ENCODE data around the gene SPIC.
"Not testable (repeated sequence)": the region's sequence is repeated elsewhere in the genome, so short reads cannot be mapped to it uniquely, and the experiment has no call there.

SPIC gene

DNA sequence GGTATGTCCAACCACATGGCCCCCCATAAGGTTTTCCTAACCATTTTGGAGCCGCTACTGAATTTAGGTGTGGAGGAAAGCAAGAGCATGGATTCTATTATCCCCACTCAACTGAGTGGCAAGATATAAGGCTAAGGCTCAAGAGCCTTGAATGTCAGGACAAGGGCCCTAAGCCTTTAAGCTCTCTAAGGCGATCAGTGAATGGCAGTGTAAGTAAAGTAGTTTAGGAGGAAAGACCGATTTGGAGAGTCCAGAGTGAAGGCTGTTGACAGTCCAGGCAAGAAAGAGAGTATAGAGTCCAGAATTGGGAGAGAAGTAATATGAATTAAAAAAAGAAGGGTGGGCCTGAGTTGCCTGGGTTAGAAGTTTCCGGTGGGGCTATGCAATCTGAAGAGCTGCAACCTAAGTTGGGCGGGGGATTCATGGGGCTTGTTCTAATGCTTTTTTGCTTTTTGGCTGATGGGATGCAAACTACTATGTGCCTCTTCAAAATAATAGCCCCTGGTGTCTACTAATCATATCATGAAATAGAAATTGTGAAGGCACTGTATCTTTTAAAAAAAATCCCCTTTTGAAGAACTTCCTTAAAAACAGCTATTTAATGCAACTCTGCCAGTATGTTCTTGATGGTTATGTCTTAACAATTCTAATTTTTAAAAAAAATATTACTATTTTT is at the start of gene SPIC:
Gene SPIC (plus strand): TSS at position 626 of the 676 bp plus-strand sequence. CDS start 1,569 bp downstream, outside the sequence.
- DNase-seq: no peak

DNA sequence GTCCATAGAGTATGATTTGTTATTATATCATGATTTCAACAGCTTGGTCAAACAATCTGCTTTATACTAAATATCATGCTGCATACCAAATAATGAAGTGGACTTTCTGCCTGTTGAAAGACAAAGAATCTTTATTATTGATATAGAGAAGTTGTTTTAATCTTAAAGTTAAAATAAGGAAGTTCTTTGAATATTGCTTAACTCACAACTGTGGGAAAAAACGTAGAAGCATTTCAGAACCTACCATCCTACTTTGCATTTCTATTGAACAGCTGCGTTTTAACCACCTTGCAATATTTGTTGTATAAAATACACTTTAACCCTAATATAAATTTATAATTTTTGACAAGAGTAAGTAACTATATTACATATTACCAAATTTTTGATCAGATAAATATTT is 44.7 kb upstream of the SPIC start:
- DNase-seq: no peak

DNA sequence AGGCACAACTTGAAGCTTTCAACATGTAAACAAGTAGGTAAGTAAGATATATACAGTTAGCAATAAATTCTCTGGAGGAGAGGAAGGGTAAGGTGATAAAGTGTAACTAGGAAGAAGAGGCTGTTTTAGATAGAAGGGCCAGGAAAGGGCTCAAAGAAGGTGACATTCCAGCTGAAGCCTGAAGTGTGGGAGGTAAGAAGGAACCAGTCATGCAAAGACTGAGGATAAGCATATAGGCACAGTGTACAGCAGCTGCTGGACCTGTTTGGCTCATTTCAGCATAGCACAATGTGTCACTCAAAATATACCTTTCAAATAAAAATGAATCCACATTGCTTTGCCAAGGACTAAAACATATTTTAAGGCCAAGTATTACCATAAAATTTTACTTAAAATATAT is 39.0 kb upstream of the SPIC start:
- DNase-seq: no peak

GRCh38 chr12:101439236-101439635 is 35.9 kb upstream of the SPIC start:
- DNase-seq: no peak

- no peak for DNase-seq
Observed at GRCh38 chr12:101441461-101442224, 33.5 kb upstream of the SPIC start.

GRCh38 chr12:101455685-101456084 is 19.5 kb upstream of the SPIC start:
- peak; percentile 30 for DNase-seq

DNA sequence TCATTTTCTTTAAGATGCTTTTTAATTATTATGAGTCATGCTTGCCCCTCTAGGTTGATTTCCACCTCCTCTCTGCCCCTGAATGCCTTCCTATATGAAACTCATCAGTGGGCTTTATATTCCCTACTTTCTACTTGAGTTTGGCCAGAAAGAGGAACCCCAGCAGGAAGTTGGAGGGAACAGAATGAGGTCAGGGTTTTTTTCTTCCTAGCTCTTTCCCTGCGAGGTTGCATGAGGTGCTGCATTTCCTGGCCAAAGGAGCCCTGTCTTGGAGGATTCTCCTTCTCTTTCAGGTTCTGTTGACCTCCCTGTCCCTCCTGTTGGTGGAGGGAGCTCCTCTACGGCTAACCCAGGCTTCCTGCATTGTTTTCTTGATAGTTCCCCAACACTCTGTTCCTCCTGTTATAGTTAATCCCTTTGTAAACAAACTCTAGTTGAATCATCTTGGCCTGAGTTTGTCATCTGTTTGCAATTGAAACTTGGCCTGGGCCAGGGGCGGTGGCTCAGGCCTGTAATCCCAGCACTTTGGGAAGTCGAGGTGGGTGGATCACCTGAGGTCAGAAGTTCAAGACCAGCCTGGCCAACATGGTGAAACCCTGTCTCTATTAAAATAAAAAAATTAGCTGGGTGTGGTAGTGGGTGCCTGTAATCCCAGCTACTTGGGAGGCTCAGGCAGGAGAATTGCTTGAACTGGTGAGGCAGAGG is 15.3 kb upstream of the SPIC start:
- DNase-seq: no peak

DNA sequence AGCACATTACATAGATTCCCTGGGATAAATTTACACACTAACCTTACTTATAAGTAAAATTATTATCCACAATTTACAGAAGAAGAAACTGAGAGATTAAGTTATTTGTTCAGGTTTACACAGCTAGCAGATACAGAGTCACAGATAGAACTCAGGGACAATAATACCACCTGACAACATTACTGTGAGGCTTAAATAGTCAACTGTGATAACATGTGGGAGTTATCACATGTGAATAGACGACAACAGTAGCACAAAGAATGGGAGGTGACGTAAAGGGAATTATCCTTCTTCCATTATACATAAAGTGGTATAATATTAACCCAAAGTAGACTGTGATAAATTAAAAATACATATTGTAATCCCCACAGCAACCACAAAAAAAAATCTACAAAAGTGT is 6.2 kb upstream of the SPIC start:
- DNase-seq: no peak

GRCh38 chr12:101470939-101471338 is 4.2 kb upstream of the SPIC start:
- no peak for DNase-seq

- DNase-seq: not testable (repeated sequence)
Observed at GRCh38 chr12:101471878-101472277, 3.3 kb upstream of the SPIC start.

DNA sequence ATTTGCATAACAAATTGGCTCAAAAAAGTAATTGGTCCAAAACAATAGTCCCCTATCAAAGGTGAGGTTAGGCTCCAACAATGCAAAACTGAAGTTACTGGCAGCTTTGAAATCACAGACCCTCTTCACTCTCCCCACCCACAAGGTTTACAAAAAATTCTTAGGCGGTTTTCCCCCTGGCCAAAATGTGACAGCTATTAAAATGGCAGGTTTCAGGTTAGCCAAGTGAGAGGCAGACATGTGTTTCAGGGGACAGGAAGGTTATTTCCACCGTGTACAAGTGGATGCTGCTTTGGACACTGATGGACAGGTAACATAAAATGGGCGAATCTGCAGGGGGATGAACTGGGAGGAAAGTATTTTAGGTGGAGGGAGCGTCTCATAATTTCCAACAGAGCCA is 888 bp upstream of the SPIC start:
- no peak for DNase-seq

DNA sequence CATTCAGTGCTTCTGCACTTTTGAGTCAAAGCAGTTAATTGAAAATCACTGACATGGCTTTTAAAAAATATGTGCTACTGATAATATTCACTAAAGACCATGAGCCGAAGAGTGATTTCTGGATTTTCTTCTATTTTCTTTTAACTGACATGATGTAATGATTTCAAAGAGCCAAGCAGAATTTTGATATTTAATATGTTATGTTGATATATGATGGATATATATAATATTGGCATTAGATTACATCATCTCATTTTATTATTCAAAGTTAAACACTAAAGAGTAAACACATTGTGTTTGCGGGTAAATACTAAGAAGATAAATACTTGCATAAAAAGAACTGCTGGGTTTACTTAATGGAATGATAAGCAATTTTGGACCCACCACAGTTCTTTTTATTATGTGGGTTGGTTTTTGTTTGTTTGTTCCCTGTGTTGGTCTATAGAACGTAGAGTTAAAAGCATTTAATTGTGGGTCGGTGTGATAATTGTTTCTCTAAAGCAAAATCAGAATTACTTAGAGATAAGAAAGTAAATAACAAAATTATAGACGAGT is 692 bp downstream of the SPIC start:
- no peak for DNase-seq

DNA sequence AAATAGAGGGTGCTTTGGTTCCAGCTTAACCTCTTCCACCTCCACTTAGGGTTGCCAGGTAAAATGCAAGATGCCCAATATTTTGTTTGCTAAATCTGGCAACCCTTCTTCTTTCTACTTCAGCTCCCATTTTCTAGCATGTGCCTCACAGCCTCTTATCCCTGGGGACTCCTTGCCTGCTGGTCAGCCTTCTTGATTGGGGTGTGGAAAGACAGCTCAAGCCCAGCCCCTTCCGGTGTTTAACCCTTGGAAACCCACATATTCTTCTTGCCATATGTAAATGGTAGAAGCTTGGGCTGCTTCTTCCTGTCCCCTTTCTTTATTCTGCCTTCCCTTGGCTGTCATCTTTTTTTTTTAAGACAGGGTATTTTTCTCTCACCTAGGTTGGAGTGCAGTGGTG is 5.7 kb downstream of the SPIC start:
- DNase-seq: no peak

DNA sequence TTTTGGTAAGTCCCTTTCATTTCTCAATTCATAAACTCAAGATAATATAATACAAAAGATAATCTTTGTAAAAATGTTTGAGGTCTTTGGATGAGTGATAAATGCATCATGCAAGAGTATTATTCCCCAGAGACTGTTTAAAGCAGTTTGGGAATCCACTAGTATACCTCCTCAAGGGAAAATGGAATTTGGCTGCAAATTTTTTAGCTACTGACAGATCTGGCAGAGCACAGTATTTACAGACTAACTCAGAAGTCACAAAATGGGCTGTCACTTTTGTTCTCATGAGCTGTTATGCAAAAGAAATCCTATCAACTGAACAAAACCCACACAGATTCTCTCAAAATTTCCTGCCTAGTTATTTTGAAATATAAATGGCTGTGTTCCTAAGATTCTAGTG is 9.9 kb downstream of the SPIC start:
- no peak for DNase-seq

DNA sequence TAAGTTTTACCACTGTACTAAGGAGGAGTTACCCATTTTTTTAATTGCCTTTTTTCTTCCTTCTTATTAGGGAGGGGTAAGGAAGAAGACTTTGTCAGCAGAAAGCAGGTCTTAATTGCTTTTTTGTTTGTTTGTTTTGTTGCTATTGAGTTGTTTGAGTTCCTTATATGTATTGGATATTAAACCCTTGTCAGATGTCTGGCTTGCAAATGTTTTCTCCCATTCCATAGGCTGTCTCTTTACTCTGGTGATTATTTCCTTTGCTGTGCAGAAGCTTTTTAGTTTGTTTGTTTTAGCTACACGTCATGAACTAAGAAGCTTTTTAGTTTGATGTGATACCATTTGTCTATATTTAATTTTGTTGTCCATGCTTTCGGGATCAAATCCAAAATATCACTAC is 13.3 kb downstream of the SPIC start:
- no peak for DNase-seq

DNA sequence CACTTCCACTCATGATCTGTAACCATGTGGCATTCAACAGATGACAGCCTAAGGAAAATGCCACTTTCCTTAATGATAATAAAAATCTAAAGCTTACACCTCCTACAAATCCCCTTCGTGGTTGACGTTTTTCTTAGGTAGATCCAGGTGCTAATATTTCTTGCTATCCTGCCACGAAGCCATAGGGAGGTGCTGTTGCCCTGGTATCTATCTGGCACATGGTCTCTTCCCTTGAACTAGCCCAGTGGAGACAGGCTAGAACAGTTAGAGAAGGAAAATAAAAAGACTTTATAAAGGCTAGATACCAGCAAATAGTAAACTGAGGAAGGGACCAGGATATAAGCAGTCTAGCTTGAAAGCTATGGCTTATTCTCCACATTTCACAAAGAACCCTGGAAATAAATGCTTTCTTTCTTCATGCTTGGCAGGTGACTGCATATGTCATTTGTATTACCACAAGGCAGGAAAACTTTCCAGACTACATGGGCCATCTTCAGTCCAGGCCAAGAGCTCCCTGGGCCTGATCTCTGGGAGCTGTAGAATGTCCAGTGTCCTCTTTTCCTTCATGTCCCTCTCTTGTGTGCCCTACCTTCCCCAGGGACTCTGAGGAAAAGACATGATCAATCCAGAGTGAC is 15.3 kb downstream of the SPIC start:
- DNase-seq: no peak

- DNase-seq: no peak
Observed at GRCh38 chr12:101491329-101491728, 16.2 kb downstream of the SPIC start.

GRCh38 chr12:101493556-101493955 is 18.4 kb downstream of the SPIC start:
- no peak for DNase-seq

GRCh38 chr12:101498252-101498651 is 23.1 kb downstream of the SPIC start:
- no peak for DNase-seq

DNA sequence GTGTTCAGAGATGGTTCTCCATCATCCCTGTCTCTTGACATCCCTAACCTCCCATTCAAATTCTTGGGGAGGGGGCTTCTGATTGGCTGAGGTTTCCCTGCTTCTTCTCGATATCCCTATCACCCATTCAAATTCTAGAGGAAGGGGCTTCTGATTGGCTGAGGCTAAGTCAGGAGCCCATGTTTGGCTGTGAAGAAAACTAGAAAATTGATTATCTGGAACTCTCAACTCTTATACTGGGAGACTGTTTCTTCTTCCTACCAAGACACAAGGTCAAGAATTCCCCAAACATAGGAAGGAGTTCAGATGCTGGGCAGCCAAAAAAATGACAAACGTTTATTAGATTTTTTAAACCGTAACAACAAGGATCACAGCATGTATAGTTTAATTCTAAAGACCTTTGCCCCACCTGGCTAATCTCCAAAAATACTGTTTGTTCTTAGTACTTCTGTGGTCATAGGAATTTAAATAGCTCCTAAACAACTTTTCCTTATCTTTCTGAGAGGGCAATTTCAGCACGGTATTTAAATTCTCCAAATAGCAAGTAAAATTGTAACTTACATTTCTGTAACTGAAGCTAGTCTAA is 26.4 kb downstream of the SPIC start:
- DNase-seq: no peak

DNA sequence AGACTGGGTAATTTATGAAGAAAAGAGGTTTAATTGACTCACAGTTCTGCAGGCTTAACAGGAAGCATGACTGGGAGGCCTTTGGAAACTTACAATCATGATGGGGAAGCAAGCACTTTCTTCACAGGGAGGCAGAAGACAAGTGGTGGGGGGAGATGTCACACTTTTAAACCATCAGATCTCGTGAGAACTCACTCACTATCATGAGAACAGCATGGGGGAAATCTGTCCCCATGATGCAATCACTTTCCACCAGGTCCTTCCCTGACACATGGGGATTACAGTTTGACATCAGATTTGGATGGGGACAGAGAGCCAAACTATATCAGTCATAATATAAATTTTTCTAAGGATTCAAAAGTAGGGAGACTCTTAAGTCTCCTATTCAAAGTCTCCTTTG is 46.0 kb downstream of the SPIC start:
- no peak for DNase-seq

DNA sequence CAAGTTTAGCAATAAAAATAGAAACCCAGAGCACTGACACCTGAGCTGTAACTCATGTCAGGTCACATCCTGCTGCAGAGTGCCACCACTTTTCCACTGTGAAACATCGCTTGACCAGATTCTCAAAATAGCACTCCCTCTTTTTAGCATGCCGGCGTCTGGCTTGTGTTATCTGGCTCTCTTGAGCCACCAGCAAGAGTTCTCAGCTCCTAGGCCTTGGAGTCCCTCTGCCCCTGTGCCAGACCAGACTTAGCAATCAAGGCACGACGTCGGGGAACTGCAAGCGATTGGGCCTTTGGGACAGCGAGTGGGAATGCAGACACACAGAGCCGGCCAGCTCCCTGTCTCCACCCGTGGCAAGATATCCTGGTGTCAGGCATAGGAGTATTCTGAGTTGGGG is 52.5 kb downstream of the SPIC start:
- DNase-seq: no peak
